Measurements from ENCODE around the gene DNAH3. TPM values are rescaled to one million over a fixed set of nuclear protein-coding genes. Genes with fewer than 3 reads are reported as not detected.

DNAH3 gene
- total and polyA plus RNA-seq, 2 of the 13 experiments (the other 11 are each of a cell fraction or from before 2014, with no cell fraction given) = 0.07 to 0.08 TPM

GRCh38 chr16:20948444-20948843 lies 202.2 kb downstream of the DNAH3 start:
- no TSS peak for BruUV-seq (replicated peaks)
- TF ChIP-seq FOXP4 (CRISPR knock-in tag; IDR thresholded peaks at IDR 0.05) (no peak), ZNF652 (CRISPR knock-in tag; IDR thresholded peaks at IDR 0.05; ENCODE audit: borderline replicate concordance, low read depth) (no peak), TCF7L2 (IDR thresholded peaks at IDR 0.05; ENCODE audit: low read depth, low read length) (no peak)
- H3K9ac ChIP-seq (ENCODE audit: insufficient read depth, low read depth, low read length) = no peak overlapping the region
- H2AFZ ChIP-seq (ENCODE audit: low read length) = no peak overlapping the region
- H3K4me3 ChIP-seq (replicated peaks in 1 of 3; ENCODE audit: insufficient read depth in 1 of 3, low read depth in 2 of 3, low read length in 3 of 3) = no peak overlapping the region
- intact Hi-C loops (cut with micrococcal nuclease; ENCODE audit: unreplicated experiment) = no loop called here
- CTCF ChIA-PET (ENCODE audit: low intra/inter-chr PET ratio, low total read pairs) = no interaction called here
- FAIRE-seq = no peak
- POLR2A ChIA-PET = no interaction called here
- in situ Hi-C loops (cut with HindIII; ENCODE audit: extremely low pct_ligation_motif_present, low pct_unique_long_range_greater_than_20kb) = no loop called here
- no peak overlapping the region for H3K27ac ChIP-seq (ENCODE audit: extremely low read length, insufficient read depth, low read length)
- H3K79me2 ChIP-seq (ENCODE audit: insufficient read depth, low read length) = no peaks in the 10 kb centered on the region
- peaks cover 2 to 7% of the 10 kb centered on the region in 2 experiments; a peak in 1 of 5 replicates for H3K27me3 ChIP-seq (ENCODE audit: control insufficient read depth in 1 of 2, insufficient read depth in 2 of 2, low read length in 2 of 2)
- H3K4me1 ChIP-seq (ENCODE audit: insufficient read depth, low read length) = no peaks in the 10 kb centered on the region
- no peak for ATAC-seq
- 51% methylated on average over 9 of the region's 9 CpGs for WGBS (ENCODE audit: low lambda C conversion rate)
- H3K4me2 ChIP-seq (ENCODE audit: low read depth, low read length) = no peak overlapping the region
- H3K36me3 ChIP-seq (replicated peaks in 1 of 2; ENCODE audit: control insufficient read depth in 1 of 2, insufficient read depth in 2 of 2, low read length in 2 of 2) = no peaks in the 10 kb centered on the region
- no peaks in the 10 kb centered on the region for H4K20me1 ChIP-seq (ENCODE audit: insufficient read depth, low read length)
- DNase-seq (ENCODE audit: low spot score) = no peak
- no peaks in the 10 kb centered on the region for H3K9me3 ChIP-seq (ENCODE audit: low read length)

GRCh38 chr16:20946015-20946629 lies 204.5 kb downstream of the DNAH3 start:
- H3K9ac ChIP-seq (ENCODE audit: insufficient read depth, low read depth, low read length) = no peak overlapping the region
- WGBS (ENCODE audit: low lambda C conversion rate) = 48% methylated on average over 8 of the region's 8 CpGs
- FAIRE-seq = no peak
- no peak for DNase-seq (ENCODE audit: low spot score)
- no peak overlapping the region for H3K27ac ChIP-seq (ENCODE audit: extremely low read length, insufficient read depth, low read length)
- in situ Hi-C loops (cut with HindIII; ENCODE audit: extremely low pct_ligation_motif_present, low pct_unique_long_range_greater_than_20kb) = no loop called here
- no peak overlapping the region for H3K4me2 ChIP-seq (ENCODE audit: low read depth, low read length)
- ChIA-PET CTCF (ENCODE audit: low intra/inter-chr PET ratio, low total read pairs) (interaction anchor here (1.9 kb wide), 1 partner anchor 96 kb away, joined by 9 read pairs; no protein-coding TSS in a partner anchor), POLR2A (no interaction called here)
- H4K20me1 ChIP-seq (ENCODE audit: insufficient read depth, low read length) = no peaks in the 10 kb centered on the region
- intact Hi-C loops (cut with micrococcal nuclease; ENCODE audit: unreplicated experiment) = no loop called here
- no peak overlapping the region for H2AFZ ChIP-seq (ENCODE audit: low read length)
- BruUV-seq (replicated peaks) = no TSS peak
- H3K4me3 ChIP-seq (replicated peaks in 1 of 3; ENCODE audit: insufficient read depth in 1 of 3, low read depth in 2 of 3, low read length in 3 of 3) = no peak overlapping the region
- peaks cover 3 to 4% of the 10 kb centered on the region in 2 experiments; a peak in 2 of 5 replicates for H3K27me3 ChIP-seq (ENCODE audit: control insufficient read depth in 1 of 2, insufficient read depth in 2 of 2, low read length in 2 of 2)
- H3K79me2 ChIP-seq (ENCODE audit: insufficient read depth, low read length) = no peaks in the 10 kb centered on the region
- no peaks in the 10 kb centered on the region for H3K9me3 ChIP-seq (ENCODE audit: low read length)
- no peaks in the 10 kb centered on the region for H3K36me3 ChIP-seq (replicated peaks in 1 of 2; ENCODE audit: control insufficient read depth in 1 of 2, insufficient read depth in 2 of 2, low read length in 2 of 2)
- no peaks in the 10 kb centered on the region for H3K4me1 ChIP-seq (ENCODE audit: insufficient read depth, low read length)
- no peak for ATAC-seq
- no peak for TF ChIP-seq ETS1 (CRISPR knock-in tag; IDR thresholded peaks at IDR 0.05)
- no peak for TF ChIP-seq MBNL3 (CRISPR knock-in tag; conservative IDR thresholded peaks at IDR 0.05)
- no peak for TF ChIP-seq ZNF709 (CRISPR knock-in tag; IDR thresholded peaks at IDR 0.05)
- no peak for TF ChIP-seq CEBPZ (IDR thresholded peaks at IDR 0.05; ENCODE audit: low read length)
- TF ChIP-seq MNT (IDR thresholded peaks at IDR 0.05) = no peak
- TF ChIP-seq SALL2 (CRISPR knock-in tag; IDR thresholded peaks at IDR 0.05) = no peak
- TF ChIP-seq ZNF607 (CRISPR knock-in tag; IDR thresholded peaks at IDR 0.05; ENCODE audit: borderline replicate concordance) = no peak

Measured in HepG2 (cell line).